NCI-H748 treated with DMSO at 0.1 percent for 48 hours (cell line): Measurements from ENCODE around the gene PNPO.

Source experiments
- DNase-seq: peaks from one replicate; lab custom pipeline; 2025; lab: John Stamatoyannopoulos, UW

The PNPO gene

GRCh38 chr17:47949946-47950345 lies 8.6 kb downstream of the PNPO start:
- no peak for DNase-seq

DNA sequence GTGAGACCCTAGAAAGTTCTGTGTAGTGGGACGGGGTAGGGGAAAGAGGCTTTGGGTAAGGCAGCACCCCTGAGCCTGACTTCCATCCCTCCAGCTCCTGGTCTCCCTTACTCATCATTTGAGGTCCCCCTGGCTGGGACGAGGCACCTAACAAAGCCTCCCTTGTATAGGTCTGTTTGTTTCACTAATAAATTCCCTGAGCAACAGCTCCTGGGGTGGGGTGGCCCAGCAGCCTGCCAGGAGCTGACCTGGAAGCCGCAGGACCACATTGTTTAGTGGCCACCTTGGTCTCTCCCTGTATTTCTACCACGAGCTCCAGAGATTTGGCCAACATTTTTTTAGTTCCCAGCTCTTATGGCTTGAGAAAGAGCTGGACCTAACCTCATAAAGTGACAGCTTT lies 9.1 kb downstream of the PNPO start:
- DNase-seq, result no peak

GRCh38 chr17:47952171-47953021 lies 11.0 kb downstream of the PNPO start:
- DNase-seq, result no peak

- no peak for DNase-seq
These were observed 12.5 kb downstream of the PNPO start for GRCh38 chr17:47953909-47954308.

DNA sequence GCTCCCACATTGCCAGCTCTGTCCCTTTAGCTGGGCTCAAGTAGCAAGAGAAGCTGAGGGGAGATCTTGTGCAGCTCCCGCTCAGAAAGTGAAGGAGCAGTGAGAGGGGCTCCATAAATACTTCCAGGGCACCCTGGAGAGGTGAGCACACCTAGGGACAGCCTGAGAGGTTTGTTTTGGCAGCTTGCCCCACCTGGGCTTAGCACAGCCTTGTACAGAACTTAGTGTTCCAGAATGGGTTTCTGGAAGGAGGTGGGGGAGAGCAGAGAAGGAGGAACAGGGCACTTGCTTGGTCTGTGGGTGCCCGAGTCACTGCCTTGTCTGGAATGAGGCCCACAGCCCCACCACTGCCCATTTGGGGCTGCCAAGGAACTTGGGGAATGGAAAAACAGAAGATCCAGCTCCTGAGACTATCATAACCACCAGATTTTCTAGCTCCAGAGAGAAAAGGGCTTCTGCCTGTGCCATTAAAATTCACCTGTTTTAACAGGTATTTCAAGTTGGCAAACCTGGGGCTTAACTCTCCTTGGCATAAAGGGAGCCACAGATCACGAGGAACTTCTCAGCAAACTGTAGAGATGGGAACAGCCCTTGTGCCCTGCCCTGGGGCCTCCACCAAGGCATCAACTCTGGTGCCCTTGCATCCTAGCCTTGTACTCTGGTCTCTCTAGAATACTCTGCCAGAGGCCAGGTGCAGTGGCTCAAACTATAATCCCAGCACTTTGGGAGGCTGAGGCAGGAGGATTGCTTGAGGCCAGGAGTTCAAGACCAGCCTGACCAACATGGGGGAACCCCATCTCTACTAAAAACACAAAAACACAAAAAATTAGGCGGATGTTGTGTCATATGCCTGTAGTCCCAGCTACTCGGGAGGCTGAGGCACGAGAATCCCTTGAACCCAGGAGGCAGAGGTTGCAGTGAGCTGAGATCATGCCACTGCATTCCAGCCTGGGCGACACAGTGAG lies 14.4 kb downstream of the PNPO start:
- DNase-seq, result no peak

DNA sequence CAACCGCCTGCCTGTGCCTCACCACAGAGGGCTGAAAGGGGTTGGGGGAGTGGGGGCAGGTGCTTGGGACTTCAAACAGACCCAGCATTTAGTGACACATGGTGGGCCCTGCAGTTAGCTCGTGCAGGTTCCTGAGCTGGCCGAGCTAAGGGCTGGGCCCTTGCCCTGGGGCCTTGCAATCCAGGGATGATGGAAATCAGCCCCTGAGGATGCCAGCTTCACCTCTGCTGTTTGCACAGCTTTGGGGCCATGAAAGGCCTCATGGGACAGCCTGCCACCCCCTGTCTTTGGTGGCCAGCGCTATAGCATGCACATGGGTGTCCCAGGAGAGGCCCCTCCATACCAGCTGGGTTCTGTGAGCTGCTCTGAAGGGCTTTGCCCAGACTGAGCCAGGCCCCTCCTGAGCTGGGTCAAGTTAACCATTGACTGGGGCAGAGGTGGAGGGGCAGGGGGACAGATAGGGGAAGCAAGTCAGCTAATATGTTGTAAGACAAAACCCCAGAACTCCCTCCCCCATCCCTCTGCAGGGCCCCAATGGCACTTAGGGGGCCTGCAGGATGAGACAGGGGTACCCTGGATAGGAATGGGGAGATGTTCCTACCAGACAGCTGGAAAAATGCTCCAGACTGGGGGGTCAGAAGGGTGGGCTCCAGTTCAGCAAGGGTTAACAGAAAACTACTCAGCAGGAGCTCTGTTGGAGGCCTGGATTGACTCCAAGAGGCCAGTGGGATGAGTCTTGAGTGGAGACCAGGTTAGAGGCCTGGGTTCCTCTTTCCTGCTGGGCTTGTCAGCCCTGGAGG lies 15.6 kb downstream of the PNPO start:
- no peak for DNase-seq

- peak; percentile 83 for DNase-seq
These were observed 16.5 kb downstream of the PNPO start, which contains the start of gene PRR15L for GRCh38 chr17:47957591-47958490. TSS of gene PRR15L (minus strand) at chr17:47957883. CDS start at chr17:47953234, 4,649 bp downstream.

GRCh38 chr17:47959825-47960655 lies 18.7 kb downstream of the PNPO start:
- peak; percentile 77 for DNase-seq

- no peak for DNase-seq
These were observed 20.0 kb downstream of the PNPO start for GRCh38 chr17:47961406-47961805.

DNA sequence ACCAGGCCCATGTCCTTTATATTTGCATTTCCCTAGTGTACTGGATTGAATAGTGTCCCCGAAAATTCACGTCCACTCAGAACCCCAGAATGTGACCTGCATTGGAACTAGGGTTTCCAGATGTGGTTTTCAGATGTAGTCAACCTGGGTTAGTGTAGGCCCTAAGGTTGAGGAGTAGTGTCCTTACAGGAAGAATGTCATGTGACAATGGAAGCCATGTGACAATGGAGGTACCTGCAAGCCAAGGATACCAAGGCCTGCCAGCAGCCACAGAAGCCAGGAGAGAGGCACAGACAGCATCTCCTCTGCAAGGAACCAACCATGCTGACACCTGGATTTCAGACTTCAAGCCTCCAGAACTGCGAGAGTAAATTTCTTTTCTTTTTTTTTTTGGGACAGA lies 21.5 kb downstream of the PNPO start:
- DNase-seq, result no peak

- DNase-seq, result no peak
These were observed 23.5 kb downstream of the PNPO start for GRCh38 chr17:47964856-47965255.

- DNase-seq, result no peak
These were observed 24.7 kb downstream of the PNPO start for GRCh38 chr17:47966079-47966519.

GRCh38 chr17:47967607-47968252 lies 26.4 kb downstream of the PNPO start:
- no peak for DNase-seq

DNA sequence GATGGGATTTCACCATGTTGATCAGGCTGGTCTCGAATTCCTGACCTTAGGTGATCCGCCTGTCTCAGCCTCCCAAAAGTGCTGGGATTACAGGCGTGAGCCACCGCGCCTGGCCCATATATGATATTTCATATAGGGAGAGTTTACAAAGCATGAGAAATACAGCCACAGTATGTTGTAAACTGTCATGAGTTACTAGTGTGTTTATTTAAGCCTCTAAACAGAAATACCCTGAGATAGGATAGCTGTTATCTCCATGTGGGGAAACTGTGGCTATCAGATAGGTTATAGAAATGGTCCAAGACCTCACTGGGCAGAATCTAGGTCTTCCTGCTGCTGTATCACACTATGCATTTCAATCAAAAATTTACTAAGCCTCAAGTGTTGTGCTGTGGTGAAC lies 27.5 kb downstream of the PNPO start:
- DNase-seq, result no peak

DNA sequence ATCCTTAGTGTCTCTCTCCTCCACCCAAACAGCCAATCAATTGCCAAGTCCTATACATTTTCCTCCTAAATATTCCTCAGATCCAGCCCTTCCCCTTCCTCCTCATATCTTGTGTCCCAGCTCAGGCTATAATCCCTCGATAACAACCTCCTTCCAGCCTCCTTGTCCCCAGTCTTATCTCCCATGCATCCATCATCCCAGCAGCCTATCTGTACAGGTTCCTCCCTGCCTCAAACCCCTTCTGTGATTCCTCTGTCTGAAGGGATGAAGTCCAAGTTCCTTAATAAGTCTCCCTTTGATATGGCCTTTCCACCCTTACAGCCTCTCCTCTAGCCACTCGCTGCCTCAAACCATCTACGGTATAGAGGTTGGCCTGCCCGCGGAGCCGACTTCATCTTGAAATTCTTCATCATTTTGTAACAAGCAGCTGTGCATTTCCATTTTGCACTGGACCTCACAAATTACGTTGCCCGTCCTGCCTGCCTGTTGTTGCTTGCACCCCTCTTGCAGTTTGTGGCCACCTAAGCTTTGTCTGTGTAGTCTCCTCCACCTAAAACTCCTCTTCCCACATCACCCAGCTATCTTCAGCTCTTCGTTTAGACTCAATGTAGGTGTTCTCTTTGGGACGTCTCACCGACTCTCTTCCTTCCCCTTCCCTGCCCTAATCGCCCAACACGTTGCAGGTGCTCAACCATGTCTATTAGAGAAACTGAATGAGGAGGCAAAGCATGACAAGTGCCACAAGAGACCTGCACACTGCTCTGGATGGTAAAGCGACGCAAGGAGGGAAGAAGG lies 28.8 kb downstream of the PNPO start:
- DNase-seq, result no peak

GRCh38 chr17:47970725-47971499 lies 29.5 kb downstream of the PNPO start, which contains the start of gene CDK5RAP3:
TSS of gene CDK5RAP3 (plus strand) at chr17:47971113. CDS start at chr17:47971147, 34 bp downstream.
- DNase-seq, result peak; percentile 98

- DNase-seq, result no peak
These were observed 32.2 kb downstream of the PNPO start for GRCh38 chr17:47973541-47973940.
